H1 (cell line): ENCODE results near the gene MAP7D1. TPM values are rescaled to one million over a fixed set of nuclear protein-coding genes. Genes with fewer than 3 reads are reported as not detected.

ENCODE experiments used
- CTCF ChIA-PET: fragments of 300-600 bp; sonication (Branson Sonifier 250); formaldehyde crosslinking; loops from one replicate; lab custom pipeline; 2021; ENCODE audit not compliant: partially characterized antibody; lab: Charles Lee
- POLR2A ChIA-PET: fragments of 300-600 bp; sonication (Branson Sonifier 250); formaldehyde crosslinking; loops from one replicate; lab custom pipeline; 2021; ENCODE audit warnings: inconsistent platforms; ENCODE audit not compliant: partially characterized antibody; lab: Charles Lee
- DNase-seq, 2 experiments: peaks; one replicate each; pipeline versions ENCODE4 v3.0.0 to v3.0.0-alpha.2; 2010 to 2022; ENCODE audit warnings: low spot score in 2 of 2, low read depth in 1 of 2, mixed read lengths in 1 of 2
- FAIRE-seq: peaks from 2 replicates; lab custom pipeline; 2011; peaks lifted over from hg19 to GRCh38; lab: Jason Lieb, UNC
- H2AFZ ChIP-seq: 2 replicates; pipeline ENCODE4 v1.8.1; 2012; ENCODE audit warnings: low read length, inconsistent platforms
- H2AK5ac ChIP-seq: 2 replicates; pipeline ENCODE4 v1.6.1; 2013; ENCODE audit warnings: low read depth, low read length
- H2BK120ac ChIP-seq: replicated peaks from 2 replicates; pipeline ENCODE3; 2013; ENCODE audit warnings: low read depth, low read length, inconsistent platforms
- H2BK12ac ChIP-seq: 2 replicates; pipeline ENCODE4 v1.6.1; 2013; ENCODE audit warnings: low read depth, low read length
- H2BK15ac ChIP-seq: 2 replicates; pipeline ENCODE4 v1.6.1; 2013; ENCODE audit warnings: low read length
- H2BK20ac ChIP-seq: 2 replicates; pipeline ENCODE4 v1.6.1; 2013; ENCODE audit warnings: low read length
- H2BK5ac ChIP-seq: 2 replicates; pipeline ENCODE4 v1.6.1; 2013; ENCODE audit warnings: low read depth, low read length
- H3K14ac ChIP-seq: 2 replicates; pipeline ENCODE4 v1.6.1; 2013; ENCODE audit warnings: inconsistent platforms; ENCODE audit not compliant: insufficient read length
- H3K18ac ChIP-seq: 2 replicates; pipeline ENCODE4 v1.6.1; 2013; ENCODE audit warnings: low read length; ENCODE audit errors: extremely low read depth
- H3K23ac ChIP-seq: 2 replicates; pipeline ENCODE4 v1.6.1; 2013; ENCODE audit warnings: inconsistent platforms; ENCODE audit not compliant: insufficient read length
- H3K23me2 ChIP-seq: 2 replicates; pipeline ENCODE4 v1.6.1; 2013; ENCODE audit warnings: low read depth, low read length
- H3K27ac ChIP-seq: 2 replicates; pipeline ENCODE4 v1.6.1; 2011; ENCODE audit warnings: low read depth, low read length, inconsistent platforms
- H3K27me3 ChIP-seq, 4 experiments: replicated peaks in 1 of 4; 1 replicate in 1 of 4; 2 replicates in 3 of 4; pipeline versions ENCODE4 v1.6.1 to v1.8.1; 2011 to 2013; ENCODE audit warnings: low read length in 3 of 4, mild to moderate bottlenecking in 3 of 4, inconsistent platforms in 2 of 4, mixed read lengths in 2 of 4, moderate library complexity in 1 of 4; ENCODE audit not compliant: control insufficient read depth in 3 of 4, insufficient read depth in 3 of 4; ENCODE audit errors: extremely low read depth in 1 of 4
- H3K36me3 ChIP-seq, 4 experiments: 2 replicates each; pipeline versions ENCODE4 v1.6.1 to v1.8.1; 2011 to 2013; ENCODE audit warnings: mild to moderate bottlenecking in 4 of 4, low read length in 3 of 4, moderate library complexity in 2 of 4, control low read depth in 1 of 4, inconsistent platforms in 1 of 4; ENCODE audit not compliant: insufficient read depth in 4 of 4, control insufficient read depth in 2 of 4
- H3K4ac ChIP-seq: replicated peaks from 2 replicates; pipeline ENCODE3; 2013; ENCODE audit warnings: low read length, low read depth, mixed read lengths, inconsistent platforms; ENCODE audit not compliant: insufficient read length
- H3K4me1 ChIP-seq, 4 experiments: replicated peaks in 1 of 4; 1 replicate in 1 of 4; 2 replicates in 3 of 4; pipeline versions ENCODE4 v1.6.1 to v1.8.1; 2011 to 2013; ENCODE audit warnings: low read length in 3 of 4, inconsistent platforms in 2 of 4, mixed read lengths in 1 of 4; ENCODE audit not compliant: insufficient read depth in 4 of 4, control insufficient read depth in 3 of 4
- H3K4me2 ChIP-seq, 2 experiments: 2 replicates each; pipeline versions ENCODE4 v1.6.1 to v1.8.1; 2011 to 2013; ENCODE audit warnings: low read depth in 2 of 2, low read length in 2 of 2, control low read depth in 1 of 2, inconsistent platforms in 1 of 2, mild to moderate bottlenecking in 1 of 2; ENCODE audit not compliant: insufficient read depth in 1 of 2
- H3K4me3 ChIP-seq, 4 experiments: fragments of 200-600, 300-600 bp in 1 of 4; sonication (generic), shearing (Covaris generic), sonication (Bioruptor Twin) in 1 of 4; 2 replicates each; pipeline versions ENCODE4 v1.5.1 to v1.8.1; 2011 to 2016; ENCODE audit warnings: low read length in 4 of 4, low read depth in 3 of 4, control low read depth in 2 of 4, inconsistent platforms in 2 of 4, mild to moderate bottlenecking in 2 of 4, mixed read lengths in 1 of 4, moderate library complexity in 1 of 4; ENCODE audit not compliant: insufficient read depth in 2 of 4; ENCODE audit errors: extremely low read depth in 1 of 4
- H3K56ac ChIP-seq: replicated peaks from 2 replicates; pipeline ENCODE3; 2013; ENCODE audit warnings: low read depth, mild to moderate bottlenecking, mixed read lengths, low read length, inconsistent platforms; ENCODE audit not compliant: insufficient read length
- H3K79me1 ChIP-seq: 2 replicates; pipeline ENCODE4 v1.6.1; 2013; ENCODE audit warnings: low read depth, low read length, control low read depth
- H3K79me2 ChIP-seq, 2 experiments: 2 replicates each; pipeline versions ENCODE4 v1.6.1 to v1.8.1; 2012 to 2013; ENCODE audit warnings: low read length in 2 of 2, mild to moderate bottlenecking in 2 of 2, inconsistent platforms in 1 of 2; ENCODE audit not compliant: insufficient read depth in 2 of 2, control insufficient read depth in 1 of 2
- H3K9ac ChIP-seq, 4 experiments: replicated peaks in 1 of 4; 1 replicate in 1 of 4; 2 replicates in 3 of 4; pipeline versions ENCODE4 v1.6.1 to v1.8.1; 2011 to 2013; ENCODE audit warnings: low read depth in 3 of 4, low read length in 3 of 4, control low read depth in 2 of 4, mild to moderate bottlenecking in 2 of 4, moderate library complexity in 2 of 4, inconsistent platforms in 1 of 4; ENCODE audit errors: extremely low read depth in 1 of 4
- H3K9me3 ChIP-seq, 2 experiments: 2 replicates each; pipeline versions ENCODE4 v1.6.1 to v1.8.1; 2012 to 2013; ENCODE audit warnings: mild to moderate bottlenecking in 2 of 2, moderate library complexity in 2 of 2, control low read depth in 1 of 2, inconsistent platforms in 1 of 2, low read depth in 1 of 2, low read length in 1 of 2, mixed read lengths in 1 of 2; ENCODE audit not compliant: insufficient read depth in 2 of 2
- H4K20me1 ChIP-seq, 2 experiments: replicated peaks in 1 of 2; 2 replicates each; pipeline versions ENCODE3 to v1.8.1; 2011 to 2013; ENCODE audit warnings: inconsistent platforms in 2 of 2, low read length in 2 of 2, mild to moderate bottlenecking in 1 of 2; ENCODE audit not compliant: insufficient read depth in 2 of 2, control insufficient read depth in 1 of 2
- H4K5ac ChIP-seq: 2 replicates; pipeline ENCODE4 v1.6.1; 2013; ENCODE audit warnings: low read length, low read depth, mixed read lengths, inconsistent platforms; ENCODE audit not compliant: insufficient read length
- H4K8ac ChIP-seq: 2 replicates; pipeline ENCODE4 v1.8.0; 2013; ENCODE audit warnings: mild to moderate bottlenecking, moderate library complexity, low read length, inconsistent platforms; ENCODE audit not compliant: insufficient read depth; ENCODE audit errors: extremely low read depth
- H4K91ac ChIP-seq: replicated peaks from 2 replicates; pipeline ENCODE3; 2013; ENCODE audit warnings: low read length, mixed read lengths, inconsistent platforms; ENCODE audit not compliant: insufficient read length
- CBX5 ChIP-seq: fragments of 300-800, 300-1000 bp; sonication (generic); IDR thresholded peaks from 2 replicates; pipeline ENCODE4 v1.7.1; 2016; ENCODE audit warnings: antibody characterized with exemption, low read length, low read depth
- HDAC2 ChIP-seq, 2 experiments: fragments of 300-600 bp in 1 of 2; sonication (generic) in 1 of 2; IDR thresholded peaks; 2 replicates each; pipeline ENCODE4 v1.6.1; 2011 to 2012; ENCODE audit warnings: low read depth in 2 of 2, low read length in 2 of 2, mild to moderate bottlenecking in 2 of 2, moderate library complexity in 2 of 2, borderline replicate concordance in 1 of 2, inconsistent platforms in 1 of 2
- JUN ChIP-seq: IDR thresholded peaks from 2 replicates; pipeline ENCODE4 v1.6.1; 2011; ENCODE audit warnings: low read depth, mild to moderate bottlenecking, improper control_type of control experiment, low read length
- KDM5A ChIP-seq: fragments of 200-600 bp; IDR thresholded peaks from 2 replicates; pipeline ENCODE4 v1.7.1; 2012; ENCODE audit warnings: mild to moderate bottlenecking, low read length, inconsistent platforms, mixed read lengths
- POLR2A ChIP-seq, 2 experiments: IDR thresholded peaks; 1 replicate in 1 of 2; 2 replicates in 1 of 2; pipeline ENCODE4 v1.6.1; 2011; ENCODE audit warnings: low read depth in 2 of 2, low read length in 2 of 2, mild to moderate bottlenecking in 2 of 2; ENCODE audit errors: control extremely low read depth in 1 of 2
- RAD21 ChIP-seq, 2 experiments: IDR thresholded peaks in 1 of 2; conservative IDR thresholded peaks in 1 of 2; 2 replicates each; pipeline ENCODE4 v1.6.1; 2011; ENCODE audit warnings: low read depth in 2 of 2, low read length in 2 of 2, improper control_type of control experiment in 1 of 2, inconsistent platforms in 1 of 2, mild to moderate bottlenecking in 1 of 2, moderate library complexity in 1 of 2
- RNF2 ChIP-seq: fragments of 200-900, 300-1000 bp; sonication (generic); IDR thresholded peaks from 2 replicates; pipeline ENCODE4 v1.7.1; 2016; ENCODE audit warnings: borderline replicate concordance, low read depth, mild to moderate bottlenecking, antibody characterized with exemption, low read length; ENCODE audit not compliant: poor library complexity, severe bottlenecking; ENCODE audit errors: missing control alignments
- WGBS, 2 experiments: shearing (Covaris generic) in 1 of 2; methylation state at CpG; one replicate each; pipeline versions ENCODE4 v1.1.6 to v1.1.7; 2013 to 2015; ENCODE audit warnings: low lambda C conversion rate in 2 of 2, mixed read lengths in 2 of 2, inconsistent platforms in 1 of 2, low coverage in 1 of 2, missing lambda C conversion rate in 1 of 2; ENCODE audit not compliant: insufficient replicate concordance in 2 of 2, insufficient coverage in 1 of 2, insufficient read length in 1 of 2; ENCODE audit errors: extremely low coverage in 1 of 2, missing lambda C conversion rate in 1 of 2; 5-methylcytosine and 5-hydroxymethylcytosine counted together
- polyA plus RNA-seq, 7 experiments: library from polyadenylated mRNA; depleted of rRNA in 3 of 7; stranded (reverse) in 5 of 7; unstranded in 2 of 7; fragments of >200 nt in 5 of 7; fragments of 200-250 nt in 2 of 7; gene quantifications; 1 replicate in 5 of 7; 2 replicates in 1 of 7; 4 replicates in 1 of 7; pipeline versions ENCODE4 v1.2.1 to v1.2.3, GENCODE V29; 2011 to 2013; ENCODE audit warnings: missing spikeins in 2 of 7, mixed read lengths in 2 of 7
- total RNA-seq: library from RNA; stranded (reverse); fragmentation: NEBNext Ultra II Directional; extraction: Animal tissue kit (Norgen Biotek cat#: 25700); gene quantifications from 2 replicates; pipeline ENCODE4 v1.2.1, GENCODE V29; 2021
- TF ChIP-seq, protein P1 (sequence below): IDR thresholded peaks from 2 replicates; pipeline ENCODE4 v1.6.1; 2011; ENCODE audit warnings: low read length, improper control_type of control experiment

Gene MAP7D1
- total and polyA plus RNA-seq, 2 of the 8 experiments (the other 6 are each of a cell fraction or from before 2014, with no cell fraction given), result 18.2 to 52.4 TPM

DNA sequence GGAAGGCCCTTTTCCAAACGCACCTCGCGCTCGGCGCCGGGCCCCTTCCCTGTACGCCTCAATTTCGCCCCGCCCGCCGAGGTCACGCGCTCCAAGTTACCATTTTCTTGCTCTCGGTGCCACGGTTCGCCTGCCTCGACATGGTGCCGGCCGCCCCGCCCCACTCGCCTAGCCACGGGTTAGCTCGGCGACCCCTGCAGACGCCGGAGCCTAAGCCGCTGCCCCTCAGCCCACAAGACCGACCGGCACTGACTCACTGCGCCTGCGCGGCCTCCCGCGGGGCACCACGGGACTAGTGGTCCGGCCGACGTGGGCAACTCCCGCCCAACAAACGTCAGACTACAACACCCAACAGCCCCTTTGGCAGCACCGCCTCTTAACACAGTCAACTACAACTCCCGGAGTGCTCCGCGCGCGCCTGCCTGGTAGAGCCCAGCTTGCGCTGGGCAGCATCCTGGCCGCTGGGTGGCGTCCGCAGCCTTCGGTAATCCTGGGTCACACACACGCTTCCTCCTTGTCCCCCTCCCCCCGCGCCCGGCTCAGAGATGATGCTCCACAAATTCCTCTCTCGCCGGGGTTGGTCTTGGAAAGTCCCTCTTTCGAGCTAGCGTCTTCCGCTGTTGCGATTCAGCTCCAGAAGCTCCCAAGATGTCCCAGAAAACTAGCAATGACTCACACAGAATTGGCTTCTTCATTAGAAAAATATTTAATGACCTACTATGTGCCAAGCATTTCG lies 6.6 kb upstream of the MAP7D1 start, which contains the start of gene TRAPPC3:
Gene TRAPPC3 (minus strand): TSS at position 250 of the 736 bp plus-strand sequence. CDS start 108 bp downstream, at position 142.
- Histone ChIP-seq H4K91ac (peak within 1 kb of the TSS; percentile 66), H3K4me2 (peak within 1 kb of the TSS; percentile 63 to 92), H2AK5ac (no peak within 1 kb of the TSS), H3K79me2 (peaks cover 0 to 3% of the 10 kb centered on the region in 2 experiments; a peak in 1 of 4 replicates), H3K4me3 (peak within 1 kb of the TSS; percentile 68 to 85 (median 79)), H2BK12ac (peak within 1 kb of the TSS; percentile 77; the same call in 1 of the 2 replicates), H2BK15ac (peak within 1 kb of the TSS; percentile 40; the same call in 1 of the 2 replicates), H2BK5ac (peak within 1 kb of the TSS; percentile 87), H4K5ac (peak within 1 kb of the TSS; percentile 24), H3K79me1 (0 out of 2 replicates have a peak, but pooled peaks cover 4% of the 10 kb centered on the region), H3K18ac (peak within 1 kb of the TSS; percentile 0), H3K4me1 (peaks cover 8 to 19% (median 15%) of the 10 kb centered on the region in 4 experiments), H4K8ac (peak within 1 kb of the TSS; percentile 93), H3K23me2 (peaks cover 4% of the 10 kb centered on the region), H3K9ac (peak within 1 kb of the TSS; percentile 62 to 70 (median 68)), H3K27ac (peak within 1 kb of the TSS; percentile 62), H3K9me3 (no peaks in the 10 kb centered on the region), H2BK120ac (peak within 1 kb of the TSS; percentile 88), H3K27me3 (peaks cover 11 to 21% (median 17%) of the 10 kb centered on the region in 4 experiments), H2AFZ (peak within 1 kb of the TSS; percentile 96), H4K20me1 (peaks cover 0 to 2% of the 10 kb centered on the region in 2 experiments), H2BK20ac (peak within 1 kb of the TSS; percentile 16; the same call in 1 of the 2 replicates), H3K4ac (peak within 1 kb of the TSS; percentile 91), H3K14ac (no peak within 1 kb of the TSS), H3K56ac (peak within 1 kb of the TSS; percentile 47), H3K23ac (no peak within 1 kb of the TSS), H3K36me3 (no peaks in the 10 kb centered on the region)
- peak; percentile 52 for FAIRE-seq
- CTCF ChIA-PET, result interaction anchor here (0.5 to 10.1 kb wide), 44 partner anchors 10 to 333 kb away, joined by 3 to 261 read pairs (median 5); partner anchors contain the start of genes CSF3R and THRAP3
- peak; percentile 99 to 100 for DNase-seq
- WGBS, 2 experiments, result 3% methylated on average over 48 of the region's 62 CpGs; no CpG with 5 or more reads in 1 of the 2 experiments
- POLR2A ChIA-PET, result interaction anchor here (0.8 to 5.4 kb wide), 22 partner anchors 8 to 237 kb away, joined by 3 to 49 read pairs (median 5); partner anchors contain the start of genes EVA1B, SH3D21, TEKT2 and THRAP3
- no peak for TF ChIP-seq CBX5
- TF ChIP-seq JUN, result no peak
- TF ChIP-seq RAD21 (IDR thresholded peaks at IDR 0.05 in 1 of 2, conservative IDR thresholded peaks at IDR 0.05 in 1 of 2; ENCODE audit: low read depth in 2 of 2, low read length in 2 of 2), result peak; percentile 98
- no peak for TF ChIP-seq RNF2
- 0 out of 4 replicates have a peak, but pooled peaks of 1 of the 2 experiments have one; percentile 14 for TF ChIP-seq HDAC2 (IDR thresholded peaks at IDR 0.05; ENCODE audit: borderline replicate concordance in 1 of 2, low read depth in 2 of 2, low read length in 2 of 2)
- 0 out of 2 replicates have a peak, but pooled peaks have one; percentile 3 for TF ChIP-seq KDM5A
- TF ChIP-seq, protein P1, sequence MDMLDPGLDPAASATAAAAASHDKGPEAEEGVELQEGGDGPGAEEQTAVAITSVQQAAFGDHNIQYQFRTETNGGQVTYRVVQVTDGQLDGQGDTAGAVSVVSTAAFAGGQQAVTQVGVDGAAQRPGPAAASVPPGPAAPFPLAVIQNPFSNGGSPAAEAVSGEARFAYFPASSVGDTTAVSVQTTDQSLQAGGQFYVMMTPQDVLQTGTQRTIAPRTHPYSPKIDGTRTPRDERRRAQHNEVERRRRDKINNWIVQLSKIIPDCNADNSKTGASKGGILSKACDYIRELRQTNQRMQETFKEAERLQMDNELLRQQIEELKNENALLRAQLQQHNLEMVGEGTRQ, result peak; percentile 29; the same call in 1 of the 2 replicates
- TF ChIP-seq POLR2A (IDR thresholded peaks at IDR 0.05; ENCODE audit: control extremely low read depth in 1 of 2, low read depth in 2 of 2, low read length in 2 of 2), result peak in 1 of 2 experiments; percentile 73; a peak in 2 of 3 replicates
